Activated CD8-positive, alpha-beta T cell treated with anti-CD3 and anti-CD28 coated beads, Interleukin-2, amount 10 ng/mL, durations not matched to agents 7 days and 5 days (primary cell): ENCODE measurements around the gene PRAME. TPM values are rescaled to one million over a fixed set of nuclear protein-coding genes. Genes with fewer than 3 reads are reported as not detected.
"Not testable (repeated sequence)": the region's sequence is repeated elsewhere in the genome, so short reads cannot be mapped to it uniquely, and the experiment has no call there.

Experiments used
- ATAC-seq: fragments of 150-1000 bp; cut with Tn5 transposase; one replicate; pipeline ENCODE4 v1.10.0; 2021; ENCODE audit warnings: moderate library complexity
- CTCF ChIA-PET: fragments of 350-600 bp; sonication (Branson Sonifier 250); formaldehyde crosslinking; loops from one replicate; lab custom pipeline; 2021; ENCODE audit warnings: antibody characterized with exemption; lab: Charles Lee
- POLR2A ChIA-PET: fragments of 350-600 bp; sonication (Branson Sonifier 250); formaldehyde crosslinking; loops from one replicate; lab custom pipeline; 2021; ENCODE audit warnings: antibody characterized with exemption; lab: Charles Lee
- DNase-seq: peaks from one replicate; pipeline ENCODE4 v3.0.0-alpha.2; 2020
- H3K27ac Mint-ChIP-seq: one replicate; pipeline ENCODE4 v1.8.0; 2021; ENCODE audit warnings: mild to moderate bottlenecking, mixed read lengths
- H3K27me3 Mint-ChIP-seq: one replicate; pipeline ENCODE4 v1.8.0; 2021; ENCODE audit warnings: low read depth, mixed read lengths
- H3K36me3 Mint-ChIP-seq: one replicate; pipeline ENCODE4 v1.8.0; 2021; ENCODE audit warnings: low read depth, mixed read lengths
- H3K4me1 Mint-ChIP-seq: one replicate; pipeline ENCODE4 v1.8.0; 2021; ENCODE audit warnings: low read depth, mixed read lengths
- H3K4me3 Mint-ChIP-seq: one replicate; pipeline ENCODE4 v1.8.0; 2021; ENCODE audit warnings: mild to moderate bottlenecking, mixed read lengths
- H3K9me3 Mint-ChIP-seq: one replicate; pipeline ENCODE4 v1.8.0; 2022; ENCODE audit warnings: mixed read lengths; ENCODE audit not compliant: insufficient read depth
- total RNA-seq, 2 experiments: library from RNA; stranded (reverse); gene quantifications; one replicate each; pipeline ENCODE4 v1.2.3, GENCODE V29; 2021

PRAME gene
- total RNA-seq, 2 experiments from 2014 or later = not detected

GRCh38 chr22:22546490-22546889 is 12.6 kb downstream of the PRAME start:
- no peaks in the 10 kb centered on the region for H3K36me3 Mint-ChIP-seq

GRCh38 chr22:22545084-22545483 is 14.0 kb downstream of the PRAME start:
- Mint-ChIP-seq H3K9me3 (no peaks in the 10 kb centered on the region), H3K4me1 (no peaks in the 10 kb centered on the region), H3K27ac (no peak overlapping the region), H3K36me3 (no peaks in the 10 kb centered on the region), H3K4me3 (no peak overlapping the region), H3K27me3 (peaks cover 2% of the 10 kb centered on the region)
- no peak for ATAC-seq
- DNase-seq = no peak
- POLR2A ChIA-PET = no interaction called here
- CTCF ChIA-PET = interaction anchor here (1.1 to 2.4 kb wide), 2 partner anchors 14 to 66 kb away, joined by 3 to 10 read pairs; partner anchors contain the start of gene PRAME

More at GRCh38 chr22:22546490-22546889, 12.6 kb downstream of the PRAME start:
- Mint-ChIP-seq H3K27ac (no peak overlapping the region), H3K4me3 (no peak overlapping the region), H3K4me1 (no peaks in the 10 kb centered on the region), H3K27me3 (peaks cover 2% of the 10 kb centered on the region), H3K9me3 (no peaks in the 10 kb centered on the region)
- ChIA-PET CTCF (interaction anchor here (1.1 kb wide), 1 partner anchor 67 kb away, joined by 3 read pairs; no protein-coding TSS in a partner anchor), POLR2A (no interaction called here)
- no peak for ATAC-seq
- no peak for DNase-seq

GRCh38 chr22:22538226-22538989 is 20.7 kb downstream of the PRAME start:
- no peak for DNase-seq
- H3K4me1 Mint-ChIP-seq = no peaks in the 10 kb centered on the region
- no peak for ATAC-seq
- no peaks in the 10 kb centered on the region for H3K9me3 Mint-ChIP-seq
- H3K4me3 Mint-ChIP-seq = no peak overlapping the region
- no peak overlapping the region for H3K27ac Mint-ChIP-seq
- POLR2A ChIA-PET = no interaction called here
- CTCF ChIA-PET = interaction anchor here (0.8 kb wide), 1 partner anchor 108 kb away, joined by 4 read pairs; no protein-coding TSS in a partner anchor
- H3K27me3 Mint-ChIP-seq = peaks cover 9% of the 10 kb centered on the region
- no peaks in the 10 kb centered on the region for H3K36me3 Mint-ChIP-seq

- Mint-ChIP-seq H3K36me3 (no peaks in the 10 kb centered on the region), H3K27ac (no peak overlapping the region), H3K9me3 (no peaks in the 10 kb centered on the region), H3K4me3 (no peak overlapping the region), H3K4me1 (no peaks in the 10 kb centered on the region), H3K27me3 (peaks cover 8% of the 10 kb centered on the region)
- no peak for DNase-seq
- ChIA-PET POLR2A (no interaction called here), CTCF (no interaction called here)
- no peak for ATAC-seq
Observed at GRCh38 chr22:22536916-22537315, 22.1 kb downstream of the PRAME start.

- ATAC-seq (no peak), DNase-seq (no peak)
- no peak overlapping the region for H3K27ac Mint-ChIP-seq
- H3K27me3 Mint-ChIP-seq = peaks cover 8% of the 10 kb centered on the region
- H3K36me3 Mint-ChIP-seq = no peaks in the 10 kb centered on the region
- POLR2A ChIA-PET = no interaction called here
- CTCF ChIA-PET = no interaction called here
- no peaks in the 10 kb centered on the region for H3K9me3 Mint-ChIP-seq
- no peaks in the 10 kb centered on the region for H3K4me1 Mint-ChIP-seq
- no peak overlapping the region for H3K4me3 Mint-ChIP-seq
Observed at GRCh38 chr22:22536515-22536914, 22.6 kb downstream of the PRAME start.

- no peaks in the 10 kb centered on the region for H3K4me1 Mint-ChIP-seq
- CTCF ChIA-PET = no interaction called here
- POLR2A ChIA-PET = no interaction called here
Observed at GRCh38 chr22:22535662-22536061, 23.4 kb downstream of the PRAME start.

GRCh38 chr22:22534604-22535415 is 24.3 kb downstream of the PRAME start:
- ChIA-PET CTCF (no interaction called here), POLR2A (interaction anchor here (0.6 kb wide), 1 partner anchor 120 kb away, joined by 4 read pairs; no protein-coding TSS in a partner anchor)
- ATAC-seq = no peak

More at GRCh38 chr22:22535662-22536061, 23.4 kb downstream of the PRAME start:
- DNase-seq (no peak), ATAC-seq (no peak)
- Mint-ChIP-seq H3K27ac (no peak overlapping the region), H3K9me3 (no peaks in the 10 kb centered on the region), H3K36me3 (no peaks in the 10 kb centered on the region), H3K4me3 (no peak overlapping the region), H3K27me3 (peaks cover 8% of the 10 kb centered on the region)

GRCh38 chr22:22533863-22534262 is 25.2 kb downstream of the PRAME start:
- Mint-ChIP-seq H3K9me3 (no peaks in the 10 kb centered on the region), H3K27ac (no peak overlapping the region), H3K4me1 (no peaks in the 10 kb centered on the region), H3K36me3 (no peaks in the 10 kb centered on the region), H3K4me3 (no peak overlapping the region), H3K27me3 (peaks cover 8% of the 10 kb centered on the region)
- ChIA-PET POLR2A (no interaction called here), CTCF (interaction anchor here (1.2 to 2.0 kb wide), 2 partner anchors 25 kb away, joined by 3 to 7 read pairs; partner anchors contain the start of genes PRAME and ZNF280B)
- DNase-seq = no peak
- ATAC-seq = no peak

More at GRCh38 chr22:22534604-22535415, 24.3 kb downstream of the PRAME start:
- Mint-ChIP-seq H3K27ac (no peak overlapping the region), H3K4me1 (no peaks in the 10 kb centered on the region), H3K27me3 (peaks cover 8% of the 10 kb centered on the region), H3K4me3 (no peak overlapping the region), H3K9me3 (no peaks in the 10 kb centered on the region), H3K36me3 (no peaks in the 10 kb centered on the region)
- DNase-seq = no peak

GRCh38 chr22:22533417-22533816 is 25.6 kb downstream of the PRAME start:
- H3K36me3 Mint-ChIP-seq = no peaks in the 10 kb centered on the region
- no peak overlapping the region for H3K4me3 Mint-ChIP-seq
- peaks cover 8% of the 10 kb centered on the region for H3K27me3 Mint-ChIP-seq
- ATAC-seq (no peak), DNase-seq (no peak)
- CTCF ChIA-PET = interaction anchor here (1.2 to 2.0 kb wide), 2 partner anchors 25 to 26 kb away, joined by 3 to 7 read pairs; partner anchors contain the start of genes PRAME and ZNF280B
- H3K27ac Mint-ChIP-seq = no peak overlapping the region
- H3K4me1 Mint-ChIP-seq = no peaks in the 10 kb centered on the region
- POLR2A ChIA-PET = no interaction called here
- H3K9me3 Mint-ChIP-seq = no peaks in the 10 kb centered on the region

- DNase-seq, H3K4me3 Mint-ChIP-seq, POLR2A ChIA-PET, ATAC-seq, H3K4me1 Mint-ChIP-seq, H3K9me3 Mint-ChIP-seq, H3K36me3 Mint-ChIP-seq, H3K27ac Mint-ChIP-seq, H3K27me3 Mint-ChIP-seq: not testable (repeated sequence)
- CTCF ChIA-PET = interaction anchor here (2.0 kb wide), 1 partner anchor 27 kb away, joined by 7 read pairs; the partner anchor contains the start of gene PRAME
Observed at GRCh38 chr22:22532547-22533071, 26.5 kb downstream of the PRAME start.

GRCh38 chr22:22531770-22532546 is 27.1 kb downstream of the PRAME start:
- no peaks in the 10 kb centered on the region for H3K9me3 Mint-ChIP-seq
- no peak overlapping the region for H3K4me3 Mint-ChIP-seq
- H3K27ac Mint-ChIP-seq = no peak overlapping the region
- no peaks in the 10 kb centered on the region for H3K4me1 Mint-ChIP-seq
- POLR2A ChIA-PET = interaction anchor here (1.2 kb wide), 1 partner anchor 12 kb away, joined by 3 read pairs; the partner anchor contains the start of gene ZNF280A
- CTCF ChIA-PET = interaction anchor here (2.0 kb wide), 1 partner anchor 27 kb away, joined by 7 read pairs; the partner anchor contains the start of gene PRAME
- DNase-seq = no peak
- no peaks in the 10 kb centered on the region for H3K36me3 Mint-ChIP-seq
- peaks cover 8% of the 10 kb centered on the region for H3K27me3 Mint-ChIP-seq
- no peak for ATAC-seq
